Suprapubic skin (tissue), 4 donors: ENCODE results near the gene ARHGAP19. TPM values are rescaled to one million over a fixed set of nuclear protein-coding genes. Genes with fewer than 3 reads are reported as not detected.

Experiments used
- DNase-seq, 2 donors: peaks; one replicate each; pipeline ENCODE4 v3.0.0-alpha.2; 2019; ENCODE audit warnings: low spot score in 2 of 2
- H3K27ac ChIP-seq: fragments of 200-600 bp; sonication (generic); one replicate; pipeline ENCODE4 v1.5.1; 2019
- H3K27me3 ChIP-seq: fragments of 200-600 bp; sonication (generic); one replicate; pipeline ENCODE4 v1.5.1; 2019
- H3K36me3 ChIP-seq: fragments of 200-600 bp; sonication (generic); one replicate; pipeline ENCODE4 v1.5.1; 2019
- H3K4me1 ChIP-seq: fragments of 200-600 bp; sonication (generic); one replicate; pipeline ENCODE4 v1.5.1; 2019
- H3K4me3 ChIP-seq: fragments of 200-600 bp; sonication (generic); one replicate; pipeline ENCODE4 v1.5.1; 2019; ENCODE audit warnings: mild to moderate bottlenecking
- H3K9me3 ChIP-seq: fragments of 200-600 bp; sonication (generic); one replicate; pipeline ENCODE4 v1.5.1; 2019
- CTCF ChIP-seq, 2 donors: fragments of 200-600 bp in 1 of 2; fragments of 450-650 bp in 1 of 2; sonication (generic) in 1 of 2; IDR thresholded peaks; one replicate each; pipeline ENCODE4 v1.5.1; 2016 to 2019; ENCODE audit warnings: antibody characterized with exemption in 2 of 2, mild to moderate bottlenecking in 1 of 2, moderate library complexity in 1 of 2
- EP300 ChIP-seq: sonication (generic); formaldehyde crosslinking; IDR thresholded peaks from one replicate; pipeline ENCODE4 v1.6.1; 2017; ENCODE audit warnings: antibody characterized with exemption
- POLR2A ChIP-seq, 2 donors: fragments of 450-650 bp; IDR thresholded peaks; one replicate each; pipeline ENCODE4 v1.6.1; 2017; ENCODE audit warnings: antibody characterized with exemption in 2 of 2, mild to moderate bottlenecking in 2 of 2, moderate library complexity in 2 of 2
- POLR2AphosphoS5 ChIP-seq, 3 donors: sonication (generic); formaldehyde crosslinking; IDR thresholded peaks; one replicate each; pipeline ENCODE4 v1.6.1; 2017; ENCODE audit warnings: antibody characterized with exemption in 3 of 3
- WGBS: methylation state at CpG from one replicate; pipeline ENCODE4 v1.1.5; 2018; 5-methylcytosine and 5-hydroxymethylcytosine counted together
- total RNA-seq, 4 donors: library from RNA; depleted of rRNA; stranded (reverse); fragments of >200 nt; gene quantifications; one replicate each; pipeline ENCODE4 v1.1.0, GENCODE V29; 2016

ARHGAP19 gene
- total RNA-seq, 4 donors from 2014 or later: 8.0 to 12.8 (median 11.2) TPM

GRCh38 chr10:97230146-97230545 is 62.3 kb downstream of the ARHGAP19 start:
- H3K27ac ChIP-seq: no peak overlapping the region
- no peaks in the 10 kb centered on the region for H3K27me3 ChIP-seq
- WGBS: 97% methylated on average over 1 of the region's 1 CpG
- no peak for DNase-seq
- no peaks in the 10 kb centered on the region for H3K4me1 ChIP-seq
- H3K36me3 ChIP-seq: peaks cover 46% of the 10 kb centered on the region
- no peak overlapping the region for H3K4me3 ChIP-seq
- no peaks in the 10 kb centered on the region for H3K9me3 ChIP-seq
- no peak for TF ChIP-seq EP300
- no peak for TF ChIP-seq POLR2AphosphoS5 (IDR thresholded peaks at IDR 0.05)
- TF ChIP-seq POLR2A (IDR thresholded peaks at IDR 0.05): no peak
- TF ChIP-seq CTCF (IDR thresholded peaks at IDR 0.05): no peak

DNA sequence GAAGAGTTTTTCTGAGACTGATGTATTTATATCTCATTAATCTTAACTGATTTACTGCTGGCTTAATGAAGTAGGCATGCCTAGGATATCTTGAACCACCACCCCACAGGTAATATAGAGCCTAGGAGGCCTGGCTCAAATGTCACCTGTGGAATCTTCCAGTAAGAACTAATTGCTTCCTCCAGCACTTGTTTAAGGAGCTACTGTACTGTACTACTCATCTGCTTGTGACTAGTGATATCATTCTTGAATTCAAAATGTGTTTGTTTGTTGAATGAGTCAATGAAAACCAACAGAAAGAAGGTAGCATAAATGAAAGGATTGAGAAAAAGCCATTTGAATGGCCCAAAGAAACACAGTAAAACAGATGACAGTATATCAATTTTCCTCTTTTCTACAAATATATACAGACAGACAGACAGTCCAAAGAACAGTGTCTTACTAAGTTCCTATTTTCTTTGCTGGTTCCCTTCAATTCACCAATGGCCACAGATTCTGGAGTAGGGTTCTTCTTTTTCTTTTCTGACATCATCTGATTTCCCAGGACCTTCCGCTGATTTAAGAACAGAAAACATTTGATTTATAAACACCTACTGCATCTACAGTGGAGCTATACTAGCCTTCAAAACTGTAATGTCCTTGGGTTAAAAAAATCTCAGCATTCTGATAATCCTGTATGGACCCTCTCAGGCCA is 63.0 kb downstream of the ARHGAP19 start:
- Histone ChIP-seq H3K9me3 (no peaks in the 10 kb centered on the region), H3K27ac (no peak overlapping the region), H3K27me3 (no peaks in the 10 kb centered on the region), H3K4me1 (no peaks in the 10 kb centered on the region), H3K36me3 (peaks cover 53% of the 10 kb centered on the region), H3K4me3 (no peak overlapping the region)
- WGBS: 93% methylated on average over 1 of the region's 1 CpG
- no peak for DNase-seq
- TF ChIP-seq POLR2AphosphoS5 (IDR thresholded peaks at IDR 0.05) (no peak), POLR2A (IDR thresholded peaks at IDR 0.05) (no peak), EP300 (no peak), CTCF (IDR thresholded peaks at IDR 0.05) (no peak)

DNA sequence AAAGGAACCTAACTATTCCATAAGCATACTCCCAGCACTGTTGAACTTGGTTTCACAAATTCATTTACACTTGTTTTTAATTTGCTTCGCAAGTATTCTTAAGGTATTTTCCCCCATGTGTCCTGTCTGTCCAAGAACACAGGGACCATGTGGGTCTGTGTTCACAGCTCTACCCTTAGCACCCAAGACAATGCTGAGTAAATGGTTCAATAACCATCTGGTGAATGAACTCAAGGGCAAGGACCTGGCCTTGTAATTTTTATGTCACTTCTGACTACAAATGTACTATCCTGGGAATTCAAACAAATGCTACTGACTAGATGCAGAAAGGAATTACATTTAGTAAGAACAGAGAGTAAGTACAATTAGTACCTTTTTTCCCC is 63.7 kb downstream of the ARHGAP19 start:
- no peak overlapping the region for H3K27ac ChIP-seq
- peaks cover 55% of the 10 kb centered on the region for H3K36me3 ChIP-seq
- H3K4me1 ChIP-seq: no peaks in the 10 kb centered on the region
- no peak for DNase-seq
- no peaks in the 10 kb centered on the region for H3K27me3 ChIP-seq
- no peak for TF ChIP-seq POLR2AphosphoS5 (IDR thresholded peaks at IDR 0.05)
- no peak for TF ChIP-seq POLR2A (IDR thresholded peaks at IDR 0.05)
- TF ChIP-seq CTCF (IDR thresholded peaks at IDR 0.05): no peak
- no peak for TF ChIP-seq EP300
- 97% methylated on average over 1 of the region's 1 CpG for WGBS
- no peak overlapping the region for H3K4me3 ChIP-seq
- H3K9me3 ChIP-seq: no peaks in the 10 kb centered on the region

DNA sequence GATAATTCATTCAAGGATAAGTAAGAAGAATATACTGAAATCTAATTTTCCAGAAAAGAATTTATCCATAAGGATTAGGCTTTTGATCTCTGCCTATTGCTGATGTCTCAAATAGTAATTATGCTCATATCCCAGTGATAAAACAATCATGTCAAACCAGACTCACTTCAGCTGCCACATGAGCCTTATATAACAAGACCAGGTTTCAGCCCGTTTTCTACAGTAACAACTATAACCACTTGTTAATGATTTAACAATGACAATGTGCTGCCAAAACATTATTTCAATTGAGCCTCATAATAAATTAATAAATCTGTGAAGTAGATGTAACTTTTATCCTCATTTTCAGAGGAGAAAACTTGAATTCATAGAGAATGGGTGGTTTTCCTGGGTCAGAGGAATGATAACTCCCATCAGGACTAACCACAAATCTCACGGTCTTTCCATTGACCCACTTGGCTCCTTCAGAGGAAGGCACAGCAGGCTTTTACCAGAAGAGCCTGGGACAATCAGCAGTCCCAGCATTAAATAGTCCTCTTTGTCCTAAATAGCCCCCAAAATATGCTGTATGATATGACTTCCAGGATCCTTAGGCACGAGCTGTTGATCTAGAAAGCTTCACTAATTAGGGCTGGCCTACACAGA is 64.2 kb downstream of the ARHGAP19 start:
- Histone ChIP-seq H3K27ac (no peak overlapping the region), H3K4me3 (no peak overlapping the region), H3K27me3 (no peaks in the 10 kb centered on the region), H3K36me3 (peaks cover 51% of the 10 kb centered on the region), H3K4me1 (no peaks in the 10 kb centered on the region), H3K9me3 (no peaks in the 10 kb centered on the region)
- DNase-seq: no peak
- 85% methylated on average over 3 of the region's 3 CpGs for WGBS
- TF ChIP-seq EP300: no peak
- TF ChIP-seq POLR2AphosphoS5 (IDR thresholded peaks at IDR 0.05): no peak
- TF ChIP-seq POLR2A (IDR thresholded peaks at IDR 0.05): no peak
- TF ChIP-seq CTCF (IDR thresholded peaks at IDR 0.05): no peak

- H3K4me3 ChIP-seq: no peak overlapping the region
- no peaks in the 10 kb centered on the region for H3K27me3 ChIP-seq
- 91% methylated on average over 4 of the region's 4 CpGs for WGBS
- H3K36me3 ChIP-seq: peaks cover 57% of the 10 kb centered on the region
- no peaks in the 10 kb centered on the region for H3K4me1 ChIP-seq
- no peak overlapping the region for H3K27ac ChIP-seq
- DNase-seq: no peak
- TF ChIP-seq EP300: no peak
- TF ChIP-seq POLR2A (IDR thresholded peaks at IDR 0.05): no peak
- no peak for TF ChIP-seq POLR2AphosphoS5 (IDR thresholded peaks at IDR 0.05)
- no peak for TF ChIP-seq CTCF (IDR thresholded peaks at IDR 0.05)
- H3K9me3 ChIP-seq: no peaks in the 10 kb centered on the region
Measured at GRCh38 chr10:97226398-97226797, 66.0 kb downstream of the ARHGAP19 start.
